ENCODE data around the gene LEFTY1. TPM values are rescaled to one million over a fixed set of nuclear protein-coding genes. Genes with fewer than 3 reads are reported as not detected.

The LEFTY1 gene
- total RNA-seq, 4 donors from 2014 or later = 1.0 TPM; not detected in 3

DNA sequence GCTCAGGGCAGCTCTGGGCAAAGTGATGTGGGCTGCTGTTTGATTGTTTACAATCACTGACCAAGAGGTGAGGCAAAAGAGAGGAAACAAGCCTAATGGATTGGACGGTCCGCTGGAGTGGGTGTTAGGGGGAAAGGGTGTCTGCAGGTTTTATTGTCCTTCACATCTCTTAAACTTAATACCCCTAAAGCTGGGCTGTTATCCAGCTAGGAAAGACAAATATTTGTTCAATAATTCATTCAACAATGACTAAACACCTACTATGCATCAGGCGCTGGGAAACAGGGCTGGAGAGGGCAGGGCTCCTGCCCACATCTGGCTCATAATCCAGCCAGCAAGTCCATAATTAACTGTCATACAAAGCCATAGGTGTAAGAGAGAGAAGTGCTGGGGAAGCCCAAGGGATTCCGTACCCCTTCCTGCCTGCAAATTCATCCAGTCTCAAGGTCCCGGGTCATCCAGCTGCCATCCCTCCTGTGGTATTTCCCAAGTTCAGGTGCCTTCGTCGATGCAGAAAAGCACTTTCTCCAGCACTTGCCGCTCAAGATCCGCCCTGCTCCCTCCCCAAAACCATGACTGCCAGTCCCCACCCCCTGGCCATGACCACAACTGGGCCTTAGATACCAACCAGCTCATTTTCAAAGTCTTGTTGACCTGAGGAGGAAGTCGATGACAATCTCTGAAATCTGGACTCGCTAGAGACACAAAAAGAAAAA is 17.4 kb downstream of the LEFTY1 start:
- no peaks in the 10 kb centered on the region for H3K9me3 ChIP-seq
- H3K4me3 ChIP-seq (replicated peaks in 1 of 3) = no peak overlapping the region
- intact Hi-C loops (cut with DNase I) = no loop called here
- WGBS, 2 donors = 84 to 87% methylated on average over 11 of the region's 11 CpGs
- peaks cover 17 to 39% of the 10 kb centered on the region in 2 donors for H3K36me3 ChIP-seq
- H3K4me1 ChIP-seq = no peaks in the 10 kb centered on the region
- no peaks in the 10 kb centered on the region for H3K27me3 ChIP-seq
- DNase-seq = no peak
- no peak for TF ChIP-seq POLR2A (IDR thresholded peaks at IDR 0.05)
- TF ChIP-seq, protein P1, sequence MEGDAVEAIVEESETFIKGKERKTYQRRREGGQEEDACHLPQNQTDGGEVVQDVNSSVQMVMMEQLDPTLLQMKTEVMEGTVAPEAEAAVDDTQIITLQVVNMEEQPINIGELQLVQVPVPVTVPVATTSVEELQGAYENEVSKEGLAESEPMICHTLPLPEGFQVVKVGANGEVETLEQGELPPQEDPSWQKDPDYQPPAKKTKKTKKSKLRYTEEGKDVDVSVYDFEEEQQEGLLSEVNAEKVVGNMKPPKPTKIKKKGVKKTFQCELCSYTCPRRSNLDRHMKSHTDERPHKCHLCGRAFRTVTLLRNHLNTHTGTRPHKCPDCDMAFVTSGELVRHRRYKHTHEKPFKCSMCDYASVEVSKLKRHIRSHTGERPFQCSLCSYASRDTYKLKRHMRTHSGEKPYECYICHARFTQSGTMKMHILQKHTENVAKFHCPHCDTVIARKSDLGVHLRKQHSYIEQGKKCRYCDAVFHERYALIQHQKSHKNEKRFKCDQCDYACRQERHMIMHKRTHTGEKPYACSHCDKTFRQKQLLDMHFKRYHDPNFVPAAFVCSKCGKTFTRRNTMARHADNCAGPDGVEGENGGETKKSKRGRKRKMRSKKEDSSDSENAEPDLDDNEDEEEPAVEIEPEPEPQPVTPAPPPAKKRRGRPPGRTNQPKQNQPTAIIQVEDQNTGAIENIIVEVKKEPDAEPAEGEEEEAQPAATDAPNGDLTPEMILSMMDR (IDR thresholded peaks at IDR 0.05) = no peak
- H3K27ac ChIP-seq = no peak overlapping the region

DNA sequence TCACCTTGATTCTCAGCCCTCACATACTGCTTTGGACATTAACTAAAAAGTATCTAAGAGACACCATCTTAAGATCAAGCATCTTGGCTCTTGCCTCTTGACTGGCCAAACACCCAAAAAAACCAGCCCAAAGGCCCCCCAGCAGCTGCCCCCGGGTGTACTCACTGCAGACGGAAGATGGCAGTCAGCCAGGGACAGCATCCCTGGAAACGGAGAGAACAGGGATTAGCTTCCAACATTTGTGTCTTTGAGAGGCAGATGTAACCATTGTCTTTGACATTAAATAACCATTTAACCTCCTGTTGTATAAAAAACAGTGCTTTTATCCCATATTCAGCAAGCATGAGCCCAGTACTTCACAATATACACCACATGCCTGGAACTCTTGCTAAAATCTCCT is 18.0 kb downstream of the LEFTY1 start:
- WGBS, 2 donors = 75% methylated on average over 3 of the region's 3 CpGs
- H3K9me3 ChIP-seq = no peaks in the 10 kb centered on the region
- intact Hi-C loops (cut with DNase I) = no loop called here
- H3K27me3 ChIP-seq = no peaks in the 10 kb centered on the region
- peaks cover 23 to 45% of the 10 kb centered on the region in 2 donors for H3K36me3 ChIP-seq
- H3K27ac ChIP-seq = no peak overlapping the region
- no peak overlapping the region for H3K4me3 ChIP-seq (replicated peaks in 1 of 3)
- no peaks in the 10 kb centered on the region for H3K4me1 ChIP-seq
- no peak for DNase-seq
- TF ChIP-seq POLR2A (IDR thresholded peaks at IDR 0.05) = no peak
- TF ChIP-seq, protein P1 (IDR thresholded peaks at IDR 0.05) = no peak

DNA sequence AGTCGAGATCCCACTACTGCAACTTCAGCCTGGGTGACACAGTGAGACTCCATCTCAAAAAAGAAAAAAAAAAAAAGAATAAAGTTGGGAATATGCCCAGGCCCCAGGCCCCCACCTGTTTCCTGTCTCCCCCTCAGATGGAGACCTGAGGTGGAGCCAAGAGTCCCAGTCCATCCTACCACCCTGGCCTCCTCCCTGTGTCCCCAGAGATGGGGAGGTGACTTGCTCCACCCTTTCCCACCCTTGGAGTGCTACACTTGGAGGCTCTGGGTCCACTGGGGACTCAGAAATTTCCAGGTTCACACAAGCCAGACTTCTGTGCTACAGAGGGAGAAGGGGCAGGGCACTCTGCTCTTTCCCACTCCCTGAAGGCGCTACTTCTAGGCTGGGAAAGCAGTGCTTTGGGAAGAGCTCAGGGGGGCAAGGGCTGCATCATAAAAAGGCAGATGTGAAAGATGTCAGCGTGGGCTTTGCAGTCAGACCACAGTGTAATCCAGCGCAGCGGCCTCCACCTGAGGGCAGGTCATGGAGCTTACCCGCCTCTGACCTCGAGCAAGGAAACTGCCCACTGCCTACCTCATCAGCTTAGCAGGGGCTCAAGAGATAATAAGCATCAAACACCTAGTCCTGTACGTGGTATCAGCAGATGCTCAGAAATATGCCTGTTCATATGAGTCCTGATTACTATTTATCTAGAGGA is 20.2 kb downstream of the LEFTY1 start:
- WGBS, 2 donors = 87 to 90% methylated on average over 8 of the region's 8 CpGs
- TF ChIP-seq POLR2A (IDR thresholded peaks at IDR 0.05) = no peak
- TF ChIP-seq, protein P1 (IDR thresholded peaks at IDR 0.05) = no peak
- Histone ChIP-seq H3K27ac (no peak overlapping the region), H3K27me3 (no peaks in the 10 kb centered on the region), H3K9me3 (no peaks in the 10 kb centered on the region), H3K4me1 (no peaks in the 10 kb centered on the region), H3K36me3 (peaks cover 24 to 45% of the 10 kb centered on the region in 2 donors), H3K4me3 (replicated peaks in 1 of 3) (no peak overlapping the region)
- no peak for DNase-seq
- intact Hi-C loops (cut with DNase I) = no loop called here

DNA sequence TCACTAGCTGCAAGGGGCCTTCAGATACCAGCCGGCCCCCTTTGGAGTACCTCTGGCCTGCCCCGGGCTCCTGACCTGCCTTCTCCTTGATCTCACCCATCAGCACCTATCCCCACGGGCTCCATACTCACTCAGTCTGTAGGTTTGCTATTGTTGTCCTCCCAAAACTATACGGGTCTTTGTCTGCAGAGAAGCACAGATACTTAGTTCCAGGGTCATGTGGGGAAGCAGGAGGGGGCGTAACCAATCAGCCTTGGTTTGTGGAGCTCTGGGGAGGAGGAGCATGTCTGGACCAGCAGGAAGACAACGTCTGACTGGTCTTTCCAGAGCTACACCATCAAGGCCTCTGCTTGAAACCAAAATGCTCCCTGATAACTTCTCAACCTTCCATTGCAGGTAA is 22.0 kb downstream of the LEFTY1 start:
- H3K27ac ChIP-seq = no peak overlapping the region
- peaks cover 32 to 41% of the 10 kb centered on the region in 2 donors for H3K36me3 ChIP-seq

More for the DNA sequence above, 22.0 kb downstream of the LEFTY1 start:
- Histone ChIP-seq H3K4me3 (replicated peaks in 1 of 3) (no peak overlapping the region), H3K27me3 (no peaks in the 10 kb centered on the region), H3K9me3 (no peaks in the 10 kb centered on the region), H3K4me1 (no peaks in the 10 kb centered on the region)
- WGBS, 2 donors = 73 to 78% methylated on average over 6 of the region's 6 CpGs
- intact Hi-C loops (cut with DNase I) = no loop called here
- TF ChIP-seq POLR2A (IDR thresholded peaks at IDR 0.05) = no peak
- TF ChIP-seq, protein P1 (IDR thresholded peaks at IDR 0.05) = no peak
- no peak for DNase-seq

Data from thyroid gland (tissue), 4 donors.